MCF 10A (cell line): ENCODE measurements around the gene DACT3. TPM values are rescaled to one million over a fixed set of nuclear protein-coding genes. Genes with fewer than 3 reads are reported as not detected.
A peak's percentile ranks its signal among the peaks of the same experiment; 100 is the strongest.

ENCODE experiments used
- BruUV-seq: library from RNA; stranded (reverse); fragments of 400-500 nt; replicated peaks from 2 replicates; lab custom pipeline; 2021; lab: Mats Ljungman, UMichigan
- CTCF ChIA-PET: fragments of 300-600 bp; sonication (Branson Sonifier 250); formaldehyde crosslinking; extraction: SDS; loops from one replicate; lab custom pipeline; 2021; ENCODE audit warnings: antibody characterized with exemption, inconsistent platforms; lab: Yijun Ruan, JAX
- POLR2A ChIA-PET: fragments of 300-600, 350-650 bp; sonication (Branson Sonifier 250); formaldehyde crosslinking; extraction: SDS; loops from one replicate; lab custom pipeline; 2020; ENCODE audit warnings: antibody characterized with exemption, inconsistent platforms; lab: Yijun Ruan, JAX
- DNase-seq: peaks from one replicate; pipeline ENCODE4 v3.0.0-alpha.2; 2018; ENCODE audit not compliant: unreplicated experiment
- H3K27ac Mint-ChIP-seq: one replicate; pipeline ENCODE4 v1.8.0; 2022; ENCODE audit warnings: mild to moderate bottlenecking, low read depth, mixed read lengths; ENCODE audit not compliant: unreplicated experiment
- H3K27me3 Mint-ChIP-seq: one replicate; pipeline ENCODE4 v1.8.0; 2022; ENCODE audit warnings: mixed read lengths; ENCODE audit not compliant: insufficient read depth, unreplicated experiment
- H3K36me3 Mint-ChIP-seq: one replicate; pipeline ENCODE4 v1.8.0; 2022; ENCODE audit warnings: mild to moderate bottlenecking, moderate library complexity, mixed read lengths; ENCODE audit not compliant: insufficient read depth, unreplicated experiment
- H3K4me1 Mint-ChIP-seq: one replicate; pipeline ENCODE4 v1.8.0; 2022; ENCODE audit warnings: mixed read lengths; ENCODE audit not compliant: insufficient read depth, unreplicated experiment
- H3K4me3 Mint-ChIP-seq: one replicate; pipeline ENCODE4 v1.8.0; 2022; ENCODE audit warnings: mild to moderate bottlenecking, moderate library complexity, mixed read lengths; ENCODE audit not compliant: unreplicated experiment
- H3K9me3 Mint-ChIP-seq: one replicate; pipeline ENCODE4 v1.8.0; 2022; ENCODE audit warnings: mixed read lengths; ENCODE audit not compliant: unreplicated experiment
- intact Hi-C: fragments of 100-400 bp; cut with micrococcal nuclease; formaldehyde crosslinking; loops from 2 replicates; pipeline ENCODE4 v1.14.1; 2022
- total RNA-seq: library from RNA; stranded (reverse); gene quantifications from 2 replicates; pipeline ENCODE4 v1.2.3, GENCODE V29; 2022
- TF ChIP-seq, protein P1 (sequence below): fragments of 200-600 bp; IDR thresholded peaks from one replicate; pipeline ENCODE4 v1.8.0; 2022; ENCODE audit warnings: antibody characterized with exemption, mild to moderate bottlenecking; ENCODE audit not compliant: unreplicated experiment

DACT3 gene
- total RNA-seq, 1 experiment from 2014 or later, result 0.09 TPM

DNA sequence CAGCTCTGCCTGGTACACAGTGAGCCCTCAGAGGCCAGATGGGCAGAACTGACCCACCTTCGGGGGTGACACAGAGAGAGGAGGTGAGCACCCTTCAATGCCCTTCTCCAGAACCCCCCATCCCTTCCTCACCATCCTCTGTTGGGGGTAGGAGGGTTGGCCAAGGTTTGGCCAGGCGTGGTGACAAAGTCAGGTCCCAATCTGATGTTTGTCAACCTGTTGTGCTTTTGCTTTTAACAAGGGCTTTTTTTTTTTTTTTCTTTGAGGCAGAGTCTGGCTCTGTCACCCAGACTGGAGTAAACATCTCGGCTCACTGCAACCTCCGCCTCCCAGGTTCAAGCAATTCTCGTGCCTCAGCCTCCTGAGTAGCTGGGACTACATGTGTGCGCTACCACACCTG lies 43.4 kb downstream of the DACT3 start:
- DNase-seq, result no peak
- TF ChIP-seq, protein P1, sequence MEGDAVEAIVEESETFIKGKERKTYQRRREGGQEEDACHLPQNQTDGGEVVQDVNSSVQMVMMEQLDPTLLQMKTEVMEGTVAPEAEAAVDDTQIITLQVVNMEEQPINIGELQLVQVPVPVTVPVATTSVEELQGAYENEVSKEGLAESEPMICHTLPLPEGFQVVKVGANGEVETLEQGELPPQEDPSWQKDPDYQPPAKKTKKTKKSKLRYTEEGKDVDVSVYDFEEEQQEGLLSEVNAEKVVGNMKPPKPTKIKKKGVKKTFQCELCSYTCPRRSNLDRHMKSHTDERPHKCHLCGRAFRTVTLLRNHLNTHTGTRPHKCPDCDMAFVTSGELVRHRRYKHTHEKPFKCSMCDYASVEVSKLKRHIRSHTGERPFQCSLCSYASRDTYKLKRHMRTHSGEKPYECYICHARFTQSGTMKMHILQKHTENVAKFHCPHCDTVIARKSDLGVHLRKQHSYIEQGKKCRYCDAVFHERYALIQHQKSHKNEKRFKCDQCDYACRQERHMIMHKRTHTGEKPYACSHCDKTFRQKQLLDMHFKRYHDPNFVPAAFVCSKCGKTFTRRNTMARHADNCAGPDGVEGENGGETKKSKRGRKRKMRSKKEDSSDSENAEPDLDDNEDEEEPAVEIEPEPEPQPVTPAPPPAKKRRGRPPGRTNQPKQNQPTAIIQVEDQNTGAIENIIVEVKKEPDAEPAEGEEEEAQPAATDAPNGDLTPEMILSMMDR, result no peak

GRCh38 chr19:46616631-46617322 lies 44.2 kb downstream of the DACT3 start:
- H3K27me3 Mint-ChIP-seq, result no peaks in the 10 kb centered on the region
- H3K4me3 Mint-ChIP-seq, result no peak overlapping the region
- ChIA-PET CTCF (interaction anchor here (0.6 to 7.7 kb wide), 23 partner anchors 9 to 431 kb away, joined by 3 to 101 read pairs (median 4); partner anchors contain the start of gene DACT3), POLR2A (interaction anchor here (0.6 to 1.4 kb wide), 8 partner anchors 14 to 234 kb away, joined by 3 to 20 read pairs (median 3); partner anchors contain the start of genes AP2S1, CALM3 and DACT3)
- peak; percentile 72 for DNase-seq
- intact Hi-C loops, result no loop called here
- H3K4me1 Mint-ChIP-seq, result peaks cover 7% of the 10 kb centered on the region
- no peaks in the 10 kb centered on the region for H3K36me3 Mint-ChIP-seq
- no peaks in the 10 kb centered on the region for H3K9me3 Mint-ChIP-seq
- TF ChIP-seq, protein P1, result peak; percentile 52
- H3K27ac Mint-ChIP-seq, result no peak overlapping the region
- no TSS peak for BruUV-seq

More for the DNA sequence above, 43.4 kb downstream of the DACT3 start:
- ChIA-PET POLR2A (interaction anchor here (0.6 to 1.4 kb wide), 7 partner anchors 15 to 215 kb away, joined by 3 to 20 read pairs (median 3); partner anchors contain the start of genes CALM3 and DACT3), CTCF (interaction anchor here (0.6 to 7.7 kb wide), 13 partner anchors 8 to 286 kb away, joined by 3 to 101 read pairs (median 5); partner anchors contain the start of gene DACT3)
- H3K36me3 Mint-ChIP-seq, result no peaks in the 10 kb centered on the region
- no peaks in the 10 kb centered on the region for H3K9me3 Mint-ChIP-seq
- peaks cover 7% of the 10 kb centered on the region for H3K4me1 Mint-ChIP-seq
- no peak overlapping the region for H3K4me3 Mint-ChIP-seq
- no TSS peak for BruUV-seq
- intact Hi-C loops, result no loop called here
- H3K27ac Mint-ChIP-seq, result no peak overlapping the region
- no peaks in the 10 kb centered on the region for H3K27me3 Mint-ChIP-seq

- Mint-ChIP-seq H3K36me3 (peaks cover 5% of the 10 kb centered on the region), H3K9me3 (no peaks in the 10 kb centered on the region), H3K27ac (no peak overlapping the region), H3K4me3 (no peak overlapping the region), H3K27me3 (no peaks in the 10 kb centered on the region), H3K4me1 (peaks cover 7% of the 10 kb centered on the region)
- ChIA-PET POLR2A (interaction anchor here (2.6 kb wide), 1 partner anchor 46 kb away, joined by 23 read pairs; the partner anchor contains the start of gene DACT3), CTCF (interaction anchor here (0.5 to 7.7 kb wide), 13 partner anchors 10 to 527 kb away, joined by 3 to 101 read pairs (median 4); partner anchors contain the start of gene DACT3)
- DNase-seq, result no peak
- intact Hi-C loops, result no loop called here
- no TSS peak for BruUV-seq
- TF ChIP-seq, protein P1, result no peak
Measured at GRCh38 chr19:46615966-46616365, 45.0 kb downstream of the DACT3 start.
